HG02571 (cell line): ENCODE results near the gene DDX51.

ENCODE experiments used
- ATAC-seq: cut with Tn5 transposase; IDR thresholded peaks from one replicate; pipeline ENCODE4 v1.9.1; 2021; ENCODE audit warnings: mild to moderate bottlenecking, moderate library complexity; ENCODE audit not compliant: unreplicated experiment

The DDX51 gene

DNA sequence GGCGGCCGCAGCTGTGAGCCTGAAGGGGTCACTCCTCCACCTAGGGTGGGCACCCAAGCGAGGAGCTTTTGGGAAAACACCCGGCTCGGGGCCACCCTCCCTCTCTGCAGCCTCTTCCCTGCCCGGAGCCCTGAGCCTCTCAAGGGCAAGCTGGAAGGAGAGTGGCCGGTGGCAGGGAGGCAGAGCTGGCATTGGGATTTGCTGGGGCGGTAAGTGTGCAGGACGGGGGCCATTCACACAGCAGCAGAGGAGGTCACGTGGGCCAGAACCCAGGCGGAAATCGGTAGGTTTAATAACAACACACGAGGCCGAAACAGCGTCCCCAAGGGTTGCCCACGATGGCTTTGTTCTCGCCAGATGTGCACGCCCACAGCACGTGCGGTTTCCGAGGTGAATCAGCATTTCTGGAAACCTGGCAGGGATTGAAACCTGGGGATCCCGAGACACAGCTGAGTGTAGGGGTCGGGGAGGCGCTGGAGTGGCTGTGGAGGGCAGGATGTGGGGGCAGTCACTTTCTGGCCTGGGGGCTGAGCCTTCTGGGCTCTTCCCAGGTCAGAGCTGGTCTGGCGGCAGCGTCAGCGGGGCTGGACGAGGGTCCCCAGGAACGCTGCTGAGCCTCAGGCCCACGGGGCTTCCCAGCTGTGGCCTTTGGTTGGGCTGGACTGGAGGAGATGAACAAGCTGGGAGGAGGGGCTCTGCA lies 23.6 kb upstream of the DDX51 start:
- ATAC-seq, result no peak

DNA sequence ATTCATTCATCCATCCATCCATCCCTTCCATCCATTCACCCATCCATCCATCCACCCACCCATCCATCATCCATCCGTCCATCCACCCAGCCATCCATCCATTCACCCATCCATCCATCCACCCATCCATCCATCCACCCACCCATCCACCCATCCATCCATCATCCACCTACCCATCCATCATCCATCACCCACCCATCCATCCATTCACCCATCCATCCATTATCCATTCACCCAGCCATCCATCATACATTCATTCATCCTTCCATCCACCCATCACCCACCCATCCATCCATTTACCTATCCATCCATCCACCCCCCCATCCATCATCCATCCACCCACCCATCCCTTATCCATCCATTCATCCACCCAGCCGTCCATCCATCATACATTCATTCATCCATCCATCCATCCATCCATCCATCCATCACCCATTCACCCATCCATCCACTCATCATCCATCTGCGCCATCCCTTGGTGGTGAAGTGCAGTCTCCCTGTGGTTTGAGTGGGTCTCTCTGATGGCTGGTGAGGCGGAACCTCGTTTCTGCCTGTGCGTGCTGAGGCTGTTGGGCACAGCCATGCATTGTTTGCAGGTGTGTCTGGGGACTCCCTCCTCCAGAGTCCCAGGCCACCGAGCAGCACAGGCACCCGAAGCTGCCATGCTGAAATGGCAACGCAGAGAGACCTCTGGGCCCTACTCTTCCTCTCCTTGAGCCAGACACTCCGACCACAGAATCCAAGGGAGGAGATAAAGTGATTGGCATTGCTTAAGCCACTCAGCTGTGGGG lies 22.9 kb upstream of the DDX51 start:
- no peak for ATAC-seq

DNA sequence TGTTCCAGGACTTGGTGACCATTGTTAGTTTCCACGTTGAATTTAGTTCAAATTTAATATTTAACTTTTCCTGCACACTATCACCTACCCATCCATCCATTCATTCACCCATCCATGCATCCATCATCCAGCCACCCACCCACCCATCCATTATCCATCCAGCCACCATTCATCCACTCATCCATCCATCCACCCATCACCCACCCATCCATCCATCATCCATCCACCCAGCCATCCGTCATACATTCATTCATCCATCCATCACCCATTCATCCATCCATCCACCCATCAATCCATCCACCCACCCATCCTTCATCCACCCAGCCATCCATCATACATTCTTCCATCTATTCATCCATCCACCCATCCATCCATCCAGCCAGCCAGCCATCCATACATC lies 22.0 kb upstream of the DDX51 start:
- ATAC-seq, result no peak

DNA sequence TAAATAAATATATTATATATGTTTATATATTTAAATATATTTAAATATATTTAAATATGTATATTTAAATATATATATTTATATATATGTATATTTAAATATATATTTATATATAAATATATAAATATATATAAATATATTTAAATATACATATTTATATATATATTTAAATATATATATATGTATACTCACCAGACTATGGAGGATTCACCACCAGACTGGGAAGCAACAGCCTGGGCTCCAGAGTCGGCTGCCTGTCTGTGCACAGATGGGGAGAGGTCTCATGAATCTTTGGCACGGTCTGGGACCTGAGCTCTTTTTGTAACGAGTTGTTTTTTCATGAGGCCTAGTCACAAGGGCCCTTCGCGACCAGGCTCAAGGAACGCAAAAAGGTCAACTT lies 21.5 kb upstream of the DDX51 start:
- ATAC-seq, result no peak

DNA sequence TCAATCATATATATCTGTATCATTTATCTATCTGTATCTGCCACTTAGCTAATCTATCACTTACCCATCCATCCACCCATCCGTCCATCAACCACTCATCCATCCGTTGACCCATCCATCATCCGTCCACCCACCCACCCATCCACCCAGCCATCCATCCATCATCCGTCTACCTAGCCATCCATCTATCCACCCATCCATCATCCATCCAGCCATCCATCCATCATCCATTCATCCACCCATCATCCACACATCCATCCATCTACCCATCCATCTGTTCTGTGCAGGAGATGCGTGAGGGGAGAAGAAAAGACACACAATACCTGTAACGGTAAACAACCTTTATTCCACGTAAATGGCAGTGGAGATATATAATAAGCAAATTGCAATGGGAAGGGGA lies 20.3 kb upstream of the DDX51 start:
- ATAC-seq, result no peak

DNA sequence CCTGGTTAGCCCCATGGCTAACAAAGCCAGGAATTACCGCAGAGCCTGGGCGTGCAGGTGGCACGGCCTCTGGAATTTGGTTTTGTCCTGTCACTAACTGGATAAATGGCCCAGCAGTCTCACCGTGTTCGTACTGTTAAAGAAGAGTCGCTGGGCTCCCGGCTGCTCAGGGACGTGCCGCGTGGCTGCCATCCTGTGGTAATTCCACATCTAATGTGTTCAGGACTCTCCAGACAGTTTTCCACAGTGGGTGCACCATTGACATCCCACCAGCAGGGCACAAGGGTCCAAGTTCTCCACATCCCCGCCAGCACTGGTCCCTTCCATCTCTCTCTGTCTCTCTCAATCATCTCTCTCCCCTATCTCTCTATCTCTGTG lies 19.8 kb upstream of the DDX51 start:
- ATAC-seq, result no peak

DNA sequence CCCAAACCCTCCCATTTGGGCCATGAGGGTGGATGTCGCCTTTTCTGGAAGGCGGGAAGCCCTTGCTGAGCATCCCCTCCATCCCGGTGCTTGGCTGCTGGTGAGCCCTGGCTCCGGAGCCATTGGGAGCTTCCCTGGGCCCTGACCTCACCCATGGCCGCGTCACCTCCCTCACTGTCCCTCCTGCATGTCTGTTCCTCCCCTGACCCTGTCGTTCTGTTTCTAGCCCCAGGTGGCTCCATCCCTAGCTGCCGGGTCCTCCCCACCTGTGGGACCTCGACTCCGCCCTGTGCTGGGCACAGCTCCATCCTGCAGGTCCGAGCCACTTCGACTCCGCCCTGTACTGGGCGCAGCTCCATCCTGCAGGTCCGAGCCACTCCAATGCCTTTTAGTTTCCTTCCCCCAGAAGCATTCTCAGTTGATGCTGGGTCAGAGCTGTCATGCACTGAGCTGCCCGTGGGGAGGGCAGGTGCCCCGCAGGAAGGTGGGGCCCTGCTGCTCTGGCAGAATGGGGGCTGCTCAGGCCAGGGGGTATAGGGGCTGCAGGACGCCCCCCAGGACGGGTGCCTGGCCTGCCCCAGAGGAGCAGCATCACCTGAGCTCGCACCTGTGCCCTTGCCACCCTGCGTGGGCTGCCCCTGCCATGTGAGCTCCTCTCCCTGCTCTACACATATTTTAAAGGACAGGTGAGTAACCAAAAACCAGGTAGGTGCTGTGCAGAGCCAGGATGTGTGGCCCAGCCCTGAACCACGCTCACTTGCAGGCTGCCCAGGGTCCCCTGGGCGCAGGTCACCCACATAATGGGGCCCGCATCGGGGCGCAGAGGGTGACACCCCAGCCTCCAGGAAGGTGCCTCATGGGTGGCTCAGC lies 19.2 kb upstream of the DDX51 start:
- ATAC-seq, result no peak

DNA sequence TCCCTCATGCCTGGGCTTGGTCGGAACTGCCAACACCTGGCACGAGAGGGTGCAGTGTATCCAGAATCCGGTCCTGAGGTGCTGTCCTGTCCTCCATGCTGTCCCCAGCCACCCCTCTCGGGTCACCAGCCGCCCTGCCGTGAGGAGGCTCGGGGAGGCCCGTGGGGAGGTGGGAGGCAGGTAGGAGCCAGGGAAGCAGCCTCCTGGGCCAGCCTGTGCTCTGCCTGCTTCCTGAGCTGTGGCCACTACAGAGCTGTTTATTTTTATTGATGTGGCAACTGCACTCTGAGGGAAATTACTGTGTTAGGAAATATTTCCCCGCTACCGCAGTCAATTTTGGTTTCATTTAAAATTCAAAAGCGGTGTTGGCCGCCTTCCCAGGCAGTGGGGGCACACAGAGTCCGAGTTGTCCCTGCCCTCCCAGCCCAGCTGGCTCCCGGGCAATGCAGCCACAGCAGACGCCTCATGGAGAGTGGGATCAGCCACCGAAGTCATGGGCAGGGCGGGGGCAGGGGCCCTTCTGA lies 18.5 kb upstream of the DDX51 start:
- ATAC-seq, result no peak

DNA sequence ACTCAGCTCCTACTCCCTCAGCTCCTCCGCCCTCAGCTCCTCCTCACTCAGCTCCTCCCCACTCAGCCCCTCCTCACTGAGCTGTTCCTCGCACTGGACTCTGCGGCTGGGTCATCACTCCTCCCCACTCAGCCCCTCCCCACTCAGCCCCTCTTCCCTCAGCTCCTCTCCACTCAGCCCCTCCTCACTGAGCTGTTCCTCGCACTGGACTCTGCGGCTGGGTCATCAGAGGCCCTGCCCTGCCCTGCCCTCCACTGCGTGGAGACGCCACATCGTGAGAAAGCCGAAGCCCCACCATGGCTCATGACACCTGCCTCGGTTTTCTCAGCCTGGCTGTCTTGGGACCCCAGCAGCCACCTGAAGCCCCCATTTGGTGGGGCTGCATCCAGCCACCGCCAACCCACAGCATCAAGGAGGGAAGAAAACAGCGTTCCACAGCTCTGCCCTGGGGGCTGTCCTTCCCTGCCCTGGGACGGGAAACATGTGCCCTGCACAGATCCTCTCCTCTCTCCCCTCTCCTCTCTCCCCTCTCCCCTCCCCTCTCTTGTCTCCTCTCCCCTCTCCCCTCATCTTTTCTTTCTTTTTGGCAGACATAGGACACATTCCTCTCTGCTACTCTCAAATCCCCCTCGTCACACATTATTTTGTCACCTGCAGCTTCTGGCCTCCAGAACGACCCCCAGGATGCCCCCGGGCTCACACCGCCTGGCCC lies 17.8 kb upstream of the DDX51 start:
- ATAC-seq, result no peak

DNA sequence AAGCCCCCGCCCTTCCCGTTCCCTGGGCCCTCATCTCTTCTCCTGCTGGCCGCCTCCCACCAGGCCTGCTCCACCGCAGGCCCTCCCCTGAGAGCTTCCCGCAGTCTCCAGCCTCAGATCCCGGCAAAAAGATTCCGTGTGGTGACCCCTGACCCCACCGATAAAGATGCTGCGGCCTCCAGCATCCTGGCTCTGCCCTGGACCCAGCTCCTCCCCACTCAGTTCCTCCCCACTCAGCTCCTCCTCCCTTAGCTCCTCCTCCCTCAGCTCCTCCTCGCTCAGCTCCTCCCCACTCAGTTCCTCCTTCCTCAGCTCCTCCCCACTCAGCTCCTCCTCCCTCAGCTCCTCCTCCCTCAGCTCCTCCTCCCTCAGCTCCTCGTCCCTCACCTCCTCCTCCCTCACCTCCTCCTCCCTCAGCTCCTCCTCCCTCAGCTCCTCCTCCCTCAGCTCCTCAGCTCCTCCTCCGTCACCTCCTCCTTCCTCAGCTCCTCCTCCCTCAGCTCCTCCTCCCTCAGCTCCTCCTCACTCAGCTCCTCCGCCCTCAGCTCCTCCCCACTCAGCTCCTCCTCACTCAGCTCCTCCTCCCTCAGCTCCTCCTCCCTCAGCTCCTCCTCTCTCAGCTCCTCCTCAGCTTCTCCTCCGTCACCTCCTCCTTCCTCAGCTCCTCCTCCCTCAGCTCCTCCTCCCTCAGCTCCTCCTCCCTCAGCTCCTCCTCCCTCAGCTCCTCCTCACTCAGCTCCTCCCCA lies 17.1 kb upstream of the DDX51 start:
- ATAC-seq, result no peak

DNA sequence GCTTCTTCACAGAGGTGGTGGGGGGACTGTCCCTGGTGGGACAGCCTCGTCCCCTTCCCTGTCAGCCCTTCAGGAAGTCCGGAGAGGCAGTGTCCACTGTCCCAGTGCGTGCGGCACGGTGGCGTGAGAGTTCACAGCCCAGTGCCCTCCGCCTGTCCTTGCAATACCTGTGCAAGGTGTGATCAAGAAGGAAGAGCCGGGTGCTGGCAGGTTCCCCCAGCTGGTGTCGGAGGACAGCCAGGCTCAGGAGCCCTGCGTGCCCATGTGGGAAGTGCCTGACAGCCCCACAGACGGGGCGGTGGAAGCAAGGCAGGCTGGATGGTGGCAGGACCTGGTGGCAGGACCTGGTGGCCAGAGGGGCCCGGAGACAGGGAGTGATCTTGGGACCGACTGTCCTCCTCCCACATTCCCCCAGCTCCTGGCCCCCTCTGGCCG lies 16.5 kb upstream of the DDX51 start:
- no peak for ATAC-seq

DNA sequence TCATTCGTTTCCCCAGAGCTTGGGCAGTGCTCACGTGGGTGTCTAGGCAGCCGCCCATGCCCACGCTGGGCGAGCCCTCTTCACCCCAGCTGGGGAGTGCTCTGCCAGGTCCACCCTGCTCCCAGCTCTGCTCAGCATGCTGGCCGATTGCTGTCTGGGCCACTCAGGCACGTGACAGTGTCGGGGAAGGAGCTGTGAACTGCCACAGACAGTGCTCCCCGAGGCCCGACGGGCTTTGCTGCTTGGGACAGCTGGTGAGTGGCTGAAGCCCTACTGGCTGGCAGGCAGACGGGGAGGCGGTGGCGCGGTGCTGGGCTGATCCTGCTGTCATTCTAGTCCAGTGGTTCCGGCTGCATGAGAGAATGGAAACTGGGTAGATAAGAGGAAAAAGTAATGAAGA lies 15.9 kb upstream of the DDX51 start:
- no peak for ATAC-seq

DNA sequence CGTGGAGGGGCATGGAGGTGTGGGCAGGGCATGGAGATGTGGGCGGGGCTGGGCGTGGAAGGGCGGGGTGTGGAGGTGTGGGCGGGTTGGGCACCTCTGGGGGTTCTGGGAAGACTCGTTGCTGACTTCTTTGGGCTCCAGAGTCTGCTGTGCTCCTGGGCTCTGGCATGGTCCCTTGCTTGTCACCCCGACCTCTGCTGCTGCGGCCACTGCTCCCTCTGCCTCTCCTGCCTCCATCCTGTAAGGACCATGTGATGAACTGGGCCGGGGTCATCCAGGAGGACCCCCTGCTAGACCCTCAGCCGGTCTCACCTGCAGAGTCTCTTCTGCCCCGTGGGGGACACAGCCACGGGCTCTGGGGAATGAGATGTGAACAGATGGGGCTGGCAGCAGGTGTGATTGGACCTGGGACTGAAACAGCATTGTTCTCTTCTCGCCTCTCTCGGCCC lies 15.5 kb upstream of the DDX51 start:
- no peak for ATAC-seq

DNA sequence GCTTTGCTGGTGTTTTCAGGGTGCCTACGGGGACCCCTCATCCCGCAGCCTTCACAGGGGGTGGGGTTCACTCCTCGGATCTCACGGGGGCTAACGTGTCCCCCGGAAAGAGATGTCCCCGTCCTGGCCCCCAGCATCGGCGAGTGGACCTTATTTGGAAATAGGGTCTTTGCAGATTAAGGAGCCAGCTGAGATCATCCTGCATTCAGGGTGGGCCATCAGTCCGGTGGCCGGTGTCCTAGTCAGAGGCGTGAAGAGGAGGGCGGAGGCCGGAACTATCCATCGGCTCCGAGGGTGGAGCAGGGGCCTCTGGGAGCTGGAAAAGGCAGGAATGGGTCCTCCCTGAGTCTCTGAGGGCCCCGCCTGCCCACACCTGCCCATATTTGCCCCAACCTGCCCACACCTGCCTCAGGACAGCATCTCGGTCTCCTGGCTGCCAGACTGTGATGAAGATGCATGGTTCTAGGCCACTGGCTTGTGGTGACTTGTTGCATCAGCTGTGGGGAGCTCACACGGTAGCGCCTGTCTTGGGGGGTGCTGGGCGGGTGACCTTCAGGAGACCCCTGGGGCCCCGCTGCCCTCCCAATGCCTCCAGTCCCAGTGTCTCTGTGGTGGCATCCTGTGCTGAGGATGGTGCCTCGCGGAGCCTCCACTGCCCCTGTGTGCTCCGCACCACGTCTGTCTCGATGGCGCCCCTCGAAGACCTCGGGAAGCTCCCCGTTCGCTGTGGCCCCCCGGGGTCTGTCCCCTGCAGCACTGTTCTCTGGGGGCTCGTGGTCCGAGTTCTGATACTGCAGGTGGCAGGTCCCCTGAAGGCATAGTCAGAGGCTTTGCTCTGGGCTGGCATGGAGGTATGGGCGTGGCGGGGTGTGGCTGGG lies 14.8 kb upstream of the DDX51 start:
- ATAC-seq, result no peak

DNA sequence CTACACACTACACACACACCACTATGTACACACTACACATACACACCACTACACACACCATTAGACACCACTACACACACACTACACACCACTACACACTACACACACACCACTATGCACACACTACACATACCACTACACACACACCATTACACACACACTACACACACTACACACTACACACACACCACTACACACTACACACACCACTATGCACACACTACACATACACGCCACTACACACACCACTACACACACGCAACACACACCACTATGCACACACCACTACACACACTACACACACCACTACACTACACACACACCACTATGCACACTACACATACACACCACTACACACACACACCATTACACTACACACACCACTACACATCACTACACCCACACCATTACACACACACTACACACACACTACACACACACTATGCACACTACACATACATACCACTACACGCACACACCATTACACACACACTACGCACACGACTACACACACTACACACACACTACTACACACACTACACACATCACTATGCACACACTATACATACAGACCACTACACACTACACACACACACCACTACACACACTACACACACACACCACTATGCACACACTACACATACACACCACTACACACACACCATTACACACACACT lies 13.8 kb upstream of the DDX51 start:
- no peak for ATAC-seq

DNA sequence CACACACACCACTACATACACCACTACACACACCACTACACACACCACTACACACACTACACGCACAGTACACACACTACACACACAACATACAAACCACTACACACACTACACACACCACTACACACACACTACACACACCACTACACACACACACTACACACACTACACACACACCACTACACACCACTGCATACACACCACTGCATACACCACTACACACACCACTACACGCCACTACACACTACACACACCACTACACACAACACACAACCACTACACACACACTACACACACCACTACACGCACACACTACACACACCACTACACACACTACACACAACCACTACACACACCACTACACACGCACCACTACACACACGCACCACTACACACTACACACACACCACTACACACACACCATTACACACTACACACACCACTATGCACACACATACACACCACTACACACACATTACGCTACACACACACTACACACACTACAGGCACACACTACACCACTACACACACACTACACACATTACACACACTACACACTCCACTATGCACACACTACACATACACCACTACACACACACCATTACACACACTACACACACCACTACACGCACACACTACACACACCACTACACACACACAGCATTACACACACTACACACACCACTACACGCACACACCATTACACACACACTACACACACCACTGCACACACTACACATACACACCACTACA lies 12.6 kb upstream of the DDX51 start:
- ATAC-seq, result no peak

DNA sequence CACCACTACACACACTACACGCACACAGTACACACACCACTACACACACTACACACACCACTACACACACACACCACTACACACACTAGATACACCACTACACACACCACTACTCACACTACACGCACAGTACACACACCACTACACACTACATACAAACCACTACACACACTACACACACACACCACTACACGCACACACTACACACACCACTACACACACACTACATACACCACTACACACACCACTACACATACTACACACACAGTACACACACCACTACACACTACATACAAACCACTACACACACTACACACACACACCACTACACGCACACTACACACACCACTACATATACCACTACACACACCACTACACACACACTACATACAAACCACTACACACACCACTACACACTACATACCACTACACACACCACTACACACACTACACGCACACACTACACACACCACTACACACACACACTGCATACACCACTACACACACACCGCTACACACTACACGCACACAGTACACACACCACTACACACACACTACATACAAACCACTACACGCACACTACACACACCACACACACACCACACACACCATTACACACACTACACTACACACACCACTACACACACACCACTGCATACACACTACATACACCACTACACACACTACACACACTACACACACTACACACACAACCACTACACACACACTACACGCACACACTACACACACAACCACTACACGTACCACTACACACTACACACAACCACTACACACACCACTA lies 11.9 kb upstream of the DDX51 start:
- no peak for ATAC-seq
